Neural cell (in vitro differentiated cells): ENCODE measurements around the gene AGPAT3. TPM values are rescaled to one million over a fixed set of nuclear protein-coding genes. Genes with fewer than 3 reads are reported as not detected.

Experiments used
- H2AFZ ChIP-seq: fragments of 200-600, 300-800 bp; sonication (generic), shearing (Covaris generic); 2 replicates; pipeline ENCODE4 v1.6.0; 2014; ENCODE audit warnings: low read depth, mild to moderate bottlenecking, antibody characterized with exemption, low read length, moderate library complexity
- H3F3A ChIP-seq: fragments of 200-600 bp; shearing (Covaris generic); 2 replicates; pipeline ENCODE4 v1.6.1; 2016; ENCODE audit warnings: mild to moderate bottlenecking, moderate library complexity, mixed read lengths, antibody characterized with exemption, low read length; ENCODE audit not compliant: insufficient read depth, poor library complexity, severe bottlenecking
- H3K27ac ChIP-seq: fragments of 200-600, 300-800 bp; sonication (generic), shearing (Covaris generic); 2 replicates; pipeline ENCODE4 v1.5.1; 2014; ENCODE audit warnings: mild to moderate bottlenecking, low read length, moderate library complexity
- H3K27me3 ChIP-seq: fragments of 300-800, 200-600 bp; sonication (generic), shearing (Covaris generic); 2 replicates; pipeline ENCODE4 v1.6.0; 2014; ENCODE audit warnings: mild to moderate bottlenecking, low read depth, low read length, moderate library complexity; ENCODE audit not compliant: insufficient read depth
- H3K36me3 ChIP-seq: fragments of 300-800, 200-600 bp; sonication (generic), shearing (Covaris generic); 2 replicates; pipeline ENCODE4 v1.5.1; 2014; ENCODE audit warnings: mild to moderate bottlenecking, antibody characterized with exemption, low read length, moderate library complexity; ENCODE audit not compliant: insufficient read depth
- H3K4me2 ChIP-seq: fragments of 300-800, 200-600 bp; sonication (generic), shearing (Covaris generic); 2 replicates; pipeline ENCODE4 v1.6.0; 2014; ENCODE audit warnings: mild to moderate bottlenecking, low read length
- H3K4me3 ChIP-seq: fragments of 300-800, 200-600 bp; sonication (generic), shearing (Covaris generic); 2 replicates; pipeline ENCODE4 v1.5.1; 2014; ENCODE audit warnings: mild to moderate bottlenecking, low read length, moderate library complexity
- H3K79me2 ChIP-seq: fragments of 200-600 bp; shearing (Covaris generic); replicated peaks from 2 replicates; pipeline ENCODE4 v1.6.0; 2014; ENCODE audit warnings: mild to moderate bottlenecking, low read length, moderate library complexity; ENCODE audit not compliant: insufficient read depth
- H3K9ac ChIP-seq: fragments of 300-800, 200-600 bp; sonication (generic), shearing (Covaris generic); 2 replicates; pipeline ENCODE4 v1.6.1; 2016; ENCODE audit warnings: mild to moderate bottlenecking, low read length, mixed read lengths
- H3K9me2 ChIP-seq: fragments of 200-600 bp; shearing (Covaris generic); 2 replicates; pipeline ENCODE4 v1.6.1; 2016; ENCODE audit warnings: mild to moderate bottlenecking, low read length, mixed read lengths; ENCODE audit not compliant: insufficient read depth
- H3K9me3 ChIP-seq: fragments of 200-600, 300-800 bp; sonication (generic), shearing (Covaris generic); 2 replicates; pipeline ENCODE4 v1.6.1; 2016; ENCODE audit warnings: mild to moderate bottlenecking, mixed run types, low read length, moderate library complexity, mixed read lengths
- H4K20me1 ChIP-seq: fragments of 200-600 bp; shearing (Covaris generic); 2 replicates; pipeline ENCODE4 v1.6.1; 2016; ENCODE audit warnings: mild to moderate bottlenecking, mixed run types; ENCODE audit not compliant: insufficient read depth
- EP300 ChIP-seq: fragments of 450-650 bp; conservative IDR thresholded peaks from 2 replicates; pipeline ENCODE4 v1.6.1; 2014; ENCODE audit warnings: antibody characterized with exemption, mild to moderate bottlenecking, moderate library complexity; ENCODE audit not compliant: poor library complexity, severe bottlenecking
- EZH2 ChIP-seq: fragments of 200-600, 300-800 bp; shearing (Covaris generic), sonication (generic); IDR thresholded peaks from 2 replicates; pipeline ENCODE4 v1.6.1; 2014; ENCODE audit warnings: antibody characterized with exemption, low read length, borderline replicate concordance, mild to moderate bottlenecking; ENCODE audit not compliant: insufficient read depth, poor library complexity, severe bottlenecking
- MXI1 ChIP-seq: fragments of 450-650 bp; conservative IDR thresholded peaks from 2 replicates; pipeline ENCODE4 v1.6.1; 2014; ENCODE audit warnings: antibody characterized with exemption, mild to moderate bottlenecking; ENCODE audit not compliant: poor library complexity, severe bottlenecking
- POLR2AphosphoS5 ChIP-seq: IDR thresholded peaks from 2 replicates; pipeline ENCODE4 v1.6.1; 2012
- RAD21 ChIP-seq: fragments of 450-650 bp; conservative IDR thresholded peaks from 2 replicates; pipeline ENCODE4 v1.6.1; 2014; ENCODE audit warnings: antibody characterized with exemption, mild to moderate bottlenecking, moderate library complexity
- SMC3 ChIP-seq: fragments of 450-650 bp; conservative IDR thresholded peaks from 2 replicates; pipeline ENCODE4 v1.6.1; 2014; ENCODE audit warnings: antibody characterized with exemption, mild to moderate bottlenecking, moderate library complexity; ENCODE audit not compliant: poor library complexity
- TAF1 ChIP-seq: IDR thresholded peaks from 2 replicates; pipeline ENCODE4 v1.6.1; 2012; ENCODE audit warnings: low read depth
- polyA plus RNA-seq: library from polyadenylated mRNA; depleted of rRNA; stranded (reverse); fragments of >200 nt; gene quantifications from 2 replicates; pipeline ENCODE4 v1.2.3, GENCODE V29; 2014
- TF ChIP-seq, protein P1 (sequence below): fragments of 450-650 bp; IDR thresholded peaks from 2 replicates; pipeline ENCODE4 v1.5.1; 2014; ENCODE audit warnings: antibody characterized with exemption, mild to moderate bottlenecking, moderate library complexity; ENCODE audit not compliant: poor library complexity, severe bottlenecking
- TF ChIP-seq, protein P2 (sequence below): IDR thresholded peaks from 2 replicates; pipeline ENCODE4 v1.6.1; 2012; ENCODE audit warnings: borderline replicate concordance

AGPAT3 gene
- polyA plus RNA-seq, 1 donor from 2014 or later: 8.4 TPM

DNA sequence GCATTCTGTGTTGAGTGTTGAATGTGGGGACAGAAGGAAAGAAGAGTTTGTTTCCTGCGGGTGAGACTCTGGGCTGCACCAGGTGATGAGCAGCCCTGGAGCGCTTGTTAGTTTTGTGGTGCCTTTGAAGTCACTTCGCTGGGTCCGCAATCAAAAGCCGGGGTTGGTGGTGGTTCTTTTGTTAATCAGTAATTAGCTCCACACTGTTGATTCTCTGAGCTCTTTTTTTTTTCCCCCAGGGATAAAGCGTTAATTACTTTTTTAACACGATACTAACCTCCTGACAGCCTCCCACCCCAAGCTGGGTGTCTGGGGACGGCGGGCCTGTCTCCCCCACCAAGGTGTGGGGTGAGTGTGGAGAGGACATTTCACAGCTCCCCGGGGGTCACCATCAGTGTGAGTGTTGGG lies 56.6 kb downstream of the AGPAT3 start:
- no peaks in the 10 kb centered on the region for H3F3A ChIP-seq
- no peaks in the 10 kb centered on the region for H3K9me2 ChIP-seq
- no peaks in the 10 kb centered on the region for H4K20me1 ChIP-seq
- H3K4me2 ChIP-seq: no peak overlapping the region
- H3K4me3 ChIP-seq: no peak overlapping the region
- H3K27ac ChIP-seq: no peak overlapping the region
- no peaks in the 10 kb centered on the region for H3K27me3 ChIP-seq
- H3K79me2 ChIP-seq: no peaks in the 10 kb centered on the region
- TF ChIP-seq EZH2 (no peak), TAF1 (no peak), RAD21 (no peak), POLR2AphosphoS5 (no peak), EP300 (no peak), SMC3 (no peak), MXI1 (no peak)
- TF ChIP-seq, protein P1, sequence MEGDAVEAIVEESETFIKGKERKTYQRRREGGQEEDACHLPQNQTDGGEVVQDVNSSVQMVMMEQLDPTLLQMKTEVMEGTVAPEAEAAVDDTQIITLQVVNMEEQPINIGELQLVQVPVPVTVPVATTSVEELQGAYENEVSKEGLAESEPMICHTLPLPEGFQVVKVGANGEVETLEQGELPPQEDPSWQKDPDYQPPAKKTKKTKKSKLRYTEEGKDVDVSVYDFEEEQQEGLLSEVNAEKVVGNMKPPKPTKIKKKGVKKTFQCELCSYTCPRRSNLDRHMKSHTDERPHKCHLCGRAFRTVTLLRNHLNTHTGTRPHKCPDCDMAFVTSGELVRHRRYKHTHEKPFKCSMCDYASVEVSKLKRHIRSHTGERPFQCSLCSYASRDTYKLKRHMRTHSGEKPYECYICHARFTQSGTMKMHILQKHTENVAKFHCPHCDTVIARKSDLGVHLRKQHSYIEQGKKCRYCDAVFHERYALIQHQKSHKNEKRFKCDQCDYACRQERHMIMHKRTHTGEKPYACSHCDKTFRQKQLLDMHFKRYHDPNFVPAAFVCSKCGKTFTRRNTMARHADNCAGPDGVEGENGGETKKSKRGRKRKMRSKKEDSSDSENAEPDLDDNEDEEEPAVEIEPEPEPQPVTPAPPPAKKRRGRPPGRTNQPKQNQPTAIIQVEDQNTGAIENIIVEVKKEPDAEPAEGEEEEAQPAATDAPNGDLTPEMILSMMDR: no peak
- TF ChIP-seq, protein P2, sequence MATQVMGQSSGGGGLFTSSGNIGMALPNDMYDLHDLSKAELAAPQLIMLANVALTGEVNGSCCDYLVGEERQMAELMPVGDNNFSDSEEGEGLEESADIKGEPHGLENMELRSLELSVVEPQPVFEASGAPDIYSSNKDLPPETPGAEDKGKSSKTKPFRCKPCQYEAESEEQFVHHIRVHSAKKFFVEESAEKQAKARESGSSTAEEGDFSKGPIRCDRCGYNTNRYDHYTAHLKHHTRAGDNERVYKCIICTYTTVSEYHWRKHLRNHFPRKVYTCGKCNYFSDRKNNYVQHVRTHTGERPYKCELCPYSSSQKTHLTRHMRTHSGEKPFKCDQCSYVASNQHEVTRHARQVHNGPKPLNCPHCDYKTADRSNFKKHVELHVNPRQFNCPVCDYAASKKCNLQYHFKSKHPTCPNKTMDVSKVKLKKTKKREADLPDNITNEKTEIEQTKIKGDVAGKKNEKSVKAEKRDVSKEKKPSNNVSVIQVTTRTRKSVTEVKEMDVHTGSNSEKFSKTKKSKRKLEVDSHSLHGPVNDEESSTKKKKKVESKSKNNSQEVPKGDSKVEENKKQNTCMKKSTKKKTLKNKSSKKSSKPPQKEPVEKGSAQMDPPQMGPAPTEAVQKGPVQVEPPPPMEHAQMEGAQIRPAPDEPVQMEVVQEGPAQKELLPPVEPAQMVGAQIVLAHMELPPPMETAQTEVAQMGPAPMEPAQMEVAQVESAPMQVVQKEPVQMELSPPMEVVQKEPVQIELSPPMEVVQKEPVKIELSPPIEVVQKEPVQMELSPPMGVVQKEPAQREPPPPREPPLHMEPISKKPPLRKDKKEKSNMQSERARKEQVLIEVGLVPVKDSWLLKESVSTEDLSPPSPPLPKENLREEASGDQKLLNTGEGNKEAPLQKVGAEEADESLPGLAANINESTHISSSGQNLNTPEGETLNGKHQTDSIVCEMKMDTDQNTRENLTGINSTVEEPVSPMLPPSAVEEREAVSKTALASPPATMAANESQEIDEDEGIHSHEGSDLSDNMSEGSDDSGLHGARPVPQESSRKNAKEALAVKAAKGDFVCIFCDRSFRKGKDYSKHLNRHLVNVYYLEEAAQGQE: no peak
- H3K9me3 ChIP-seq: no peaks in the 10 kb centered on the region
- no peak overlapping the region for H3K9ac ChIP-seq
- no peak overlapping the region for H2AFZ ChIP-seq
- no peaks in the 10 kb centered on the region for H3K36me3 ChIP-seq

DNA sequence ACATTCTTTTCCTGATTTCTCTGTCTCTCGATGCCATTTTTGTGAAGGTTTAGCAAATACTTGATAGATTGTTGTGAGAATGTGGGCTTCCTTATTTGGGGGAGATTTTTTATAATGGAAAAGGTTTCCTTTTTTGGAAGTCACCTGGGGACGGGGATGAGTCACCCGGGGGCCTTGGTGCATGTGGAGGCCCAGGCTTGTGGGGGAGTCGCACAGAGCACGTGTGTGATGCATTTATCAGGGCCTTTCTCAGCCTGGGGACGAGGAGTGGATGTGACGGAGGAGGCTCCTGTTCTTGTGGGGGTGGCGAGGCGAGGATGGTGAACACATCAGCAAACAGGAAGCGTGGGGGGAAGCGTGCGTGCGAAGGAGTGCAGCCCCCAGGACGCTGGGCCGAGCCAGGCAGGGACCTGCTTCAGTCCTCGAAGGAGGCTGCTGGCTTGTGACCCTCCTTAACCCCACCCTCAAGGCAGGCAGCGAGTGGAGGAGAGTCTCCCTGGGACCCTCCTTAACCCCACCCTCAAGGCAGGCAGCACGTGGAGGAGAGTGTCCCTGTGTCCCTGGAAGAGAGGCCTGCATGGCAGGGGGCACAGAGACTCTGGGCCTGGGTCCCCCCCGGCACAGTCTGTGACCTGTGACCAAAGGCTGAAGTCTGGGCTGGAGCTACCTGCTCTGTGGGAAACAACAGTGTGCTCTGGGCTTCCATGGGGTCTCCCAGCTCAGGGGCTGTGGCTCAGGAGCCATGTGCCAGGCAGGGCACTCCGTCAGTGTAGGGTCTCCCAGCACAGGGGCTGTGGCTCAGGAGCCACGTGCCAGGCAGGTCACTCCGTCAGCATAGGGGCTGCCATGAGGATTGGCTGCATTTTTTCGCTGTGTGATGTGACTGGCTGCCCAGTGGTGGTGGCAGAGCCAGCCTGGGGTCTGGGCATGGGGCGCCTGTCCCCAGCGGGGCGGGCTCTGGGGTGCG lies 57.2 kb downstream of the AGPAT3 start:
- no peaks in the 10 kb centered on the region for H3K27me3 ChIP-seq
- no peaks in the 10 kb centered on the region for H4K20me1 ChIP-seq
- TF ChIP-seq TAF1 (no peak), MXI1 (no peak), SMC3 (no peak), EZH2 (no peak), EP300 (no peak), POLR2AphosphoS5 (no peak), RAD21 (no peak)
- TF ChIP-seq, protein P2: no peak
- TF ChIP-seq, protein P1: no peak
- H3K79me2 ChIP-seq: no peaks in the 10 kb centered on the region
- no peaks in the 10 kb centered on the region for H3K36me3 ChIP-seq
- no peak overlapping the region for H3K4me2 ChIP-seq
- no peak overlapping the region for H3K27ac ChIP-seq
- H2AFZ ChIP-seq: no peak overlapping the region
- no peaks in the 10 kb centered on the region for H3K9me2 ChIP-seq
- H3K9me3 ChIP-seq: no peaks in the 10 kb centered on the region
- no peaks in the 10 kb centered on the region for H3F3A ChIP-seq
- H3K9ac ChIP-seq: no peak overlapping the region
- H3K4me3 ChIP-seq: no peak overlapping the region
